ENCODE measurements around the gene ENTHD1. TPM values are rescaled to one million over a fixed set of nuclear protein-coding genes. Genes with fewer than 3 reads are reported as not detected.

Gene ENTHD1
- total RNA-seq, 1 donor from 2014 or later = not detected

- H3K4me1 Mint-ChIP-seq (ENCODE audit: unreplicated experiment) = no peaks in the 10 kb centered on the region
- H3K4me3 Mint-ChIP-seq (ENCODE audit: unreplicated experiment) = no peak overlapping the region
- no peak overlapping the region for H3K27ac Mint-ChIP-seq (ENCODE audit: unreplicated experiment)
- H3K27me3 Mint-ChIP-seq (ENCODE audit: unreplicated experiment) = peaks cover 5% of the 10 kb centered on the region
- TF ChIP-seq, protein P1, sequence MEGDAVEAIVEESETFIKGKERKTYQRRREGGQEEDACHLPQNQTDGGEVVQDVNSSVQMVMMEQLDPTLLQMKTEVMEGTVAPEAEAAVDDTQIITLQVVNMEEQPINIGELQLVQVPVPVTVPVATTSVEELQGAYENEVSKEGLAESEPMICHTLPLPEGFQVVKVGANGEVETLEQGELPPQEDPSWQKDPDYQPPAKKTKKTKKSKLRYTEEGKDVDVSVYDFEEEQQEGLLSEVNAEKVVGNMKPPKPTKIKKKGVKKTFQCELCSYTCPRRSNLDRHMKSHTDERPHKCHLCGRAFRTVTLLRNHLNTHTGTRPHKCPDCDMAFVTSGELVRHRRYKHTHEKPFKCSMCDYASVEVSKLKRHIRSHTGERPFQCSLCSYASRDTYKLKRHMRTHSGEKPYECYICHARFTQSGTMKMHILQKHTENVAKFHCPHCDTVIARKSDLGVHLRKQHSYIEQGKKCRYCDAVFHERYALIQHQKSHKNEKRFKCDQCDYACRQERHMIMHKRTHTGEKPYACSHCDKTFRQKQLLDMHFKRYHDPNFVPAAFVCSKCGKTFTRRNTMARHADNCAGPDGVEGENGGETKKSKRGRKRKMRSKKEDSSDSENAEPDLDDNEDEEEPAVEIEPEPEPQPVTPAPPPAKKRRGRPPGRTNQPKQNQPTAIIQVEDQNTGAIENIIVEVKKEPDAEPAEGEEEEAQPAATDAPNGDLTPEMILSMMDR (IDR thresholded peaks at IDR 0.05; ENCODE audit: unreplicated experiment) = no peak
- H3K9me3 Mint-ChIP-seq (ENCODE audit: unreplicated experiment) = no peaks in the 10 kb centered on the region
- H3K36me3 Mint-ChIP-seq (ENCODE audit: low read depth, unreplicated experiment) = no peaks in the 10 kb centered on the region
- no peak for DNase-seq (ENCODE audit: low spot score)
These were observed 189.5 kb downstream of the ENTHD1 start for GRCh38 chr22:39703928-39704639.

GRCh38 chr22:39703091-39703490, 190.5 kb downstream of the ENTHD1 start:
- H3K36me3 Mint-ChIP-seq (ENCODE audit: low read depth, unreplicated experiment) = no peaks in the 10 kb centered on the region
- H3K4me1 Mint-ChIP-seq (ENCODE audit: unreplicated experiment) = no peaks in the 10 kb centered on the region
- peaks cover 5% of the 10 kb centered on the region for H3K27me3 Mint-ChIP-seq (ENCODE audit: unreplicated experiment)
- no peak overlapping the region for H3K27ac Mint-ChIP-seq (ENCODE audit: unreplicated experiment)
- TF ChIP-seq, protein P1 (IDR thresholded peaks at IDR 0.05; ENCODE audit: unreplicated experiment) = no peak
- no peaks in the 10 kb centered on the region for H3K9me3 Mint-ChIP-seq (ENCODE audit: unreplicated experiment)
- H3K4me3 Mint-ChIP-seq (ENCODE audit: unreplicated experiment) = no peak overlapping the region
- no peak for DNase-seq (ENCODE audit: low spot score)

DNA sequence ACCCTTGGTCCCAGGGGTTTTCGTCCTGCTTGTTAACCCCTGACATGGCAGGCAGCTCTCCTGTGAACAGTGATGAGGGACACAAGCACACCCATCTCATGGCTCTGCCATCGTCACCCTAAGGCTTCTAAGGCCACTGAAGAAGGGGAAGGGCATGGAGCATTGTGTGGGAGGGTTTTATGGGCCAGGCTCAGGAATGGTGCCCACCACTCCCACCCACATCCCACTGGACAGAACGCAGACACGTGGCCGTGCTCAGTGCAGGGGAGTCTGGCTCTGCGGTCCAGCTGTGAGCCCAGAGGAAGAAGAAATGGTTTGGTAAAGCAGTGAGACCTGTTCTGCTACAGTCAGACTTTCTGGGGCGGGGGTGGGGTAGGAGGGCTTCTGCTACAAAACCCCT, 193.0 kb downstream of the ENTHD1 start:
- no peaks in the 10 kb centered on the region for H3K9me3 Mint-ChIP-seq (ENCODE audit: unreplicated experiment)
- no peaks in the 10 kb centered on the region for H3K36me3 Mint-ChIP-seq (ENCODE audit: low read depth, unreplicated experiment)
- peaks cover 4% of the 10 kb centered on the region for H3K27me3 Mint-ChIP-seq (ENCODE audit: unreplicated experiment)
- H3K4me3 Mint-ChIP-seq (ENCODE audit: unreplicated experiment) = no peak overlapping the region
- DNase-seq (ENCODE audit: low spot score) = no peak
- TF ChIP-seq, protein P1 (IDR thresholded peaks at IDR 0.05; ENCODE audit: unreplicated experiment) = no peak
- no peaks in the 10 kb centered on the region for H3K4me1 Mint-ChIP-seq (ENCODE audit: unreplicated experiment)
- no peak overlapping the region for H3K27ac Mint-ChIP-seq (ENCODE audit: unreplicated experiment)

- no peak overlapping the region for H3K27ac Mint-ChIP-seq (ENCODE audit: unreplicated experiment)
- H3K4me3 Mint-ChIP-seq (ENCODE audit: unreplicated experiment) = no peak overlapping the region
- H3K4me1 Mint-ChIP-seq (ENCODE audit: unreplicated experiment) = no peaks in the 10 kb centered on the region
- H3K9me3 Mint-ChIP-seq (ENCODE audit: unreplicated experiment) = no peaks in the 10 kb centered on the region
- TF ChIP-seq, protein P1 (IDR thresholded peaks at IDR 0.05; ENCODE audit: unreplicated experiment) = no peak
- no peak for DNase-seq (ENCODE audit: low spot score)
- H3K36me3 Mint-ChIP-seq (ENCODE audit: low read depth, unreplicated experiment) = no peaks in the 10 kb centered on the region
- H3K27me3 Mint-ChIP-seq (ENCODE audit: unreplicated experiment) = peaks cover 4% of the 10 kb centered on the region
These were observed 193.8 kb downstream of the ENTHD1 start for GRCh38 chr22:39699631-39700360.

All from endothelial cell (in vitro differentiated cells).